ENCODE data around the gene ACIN1. TPM values are rescaled to one million over a fixed set of nuclear protein-coding genes. Genes with fewer than 3 reads are reported as not detected.

Gene ACIN1
- 100 to 1,000 TPM in 11 of 12 donors, not detected in 1; 108 to 284 (median 129) TPM for polyA plus RNA-seq (ENCODE audit: insufficient read length in 12 of 12)
- long read RNA-seq, donor 1, transcript ACIN1-215 (3 exons, 514 nt), result major isoform, 5 of 140 reads
- long read RNA-seq, donor 1, partial matches to known transcripts, result 126 of 140 reads
- long read RNA-seq, donor 1, other reads (novel, unspliced or antisense), result 5 of 140 reads
- long read RNA-seq, donor 2, partial matches to known transcripts, result 22 of 97 reads
- long read RNA-seq, donor 2, other reads (novel, unspliced or antisense), result 69 of 97 reads
- long read RNA-seq, donor 3, partial matches to known transcripts, result 37 of 42 reads
- long read RNA-seq, donor 3, other reads (novel, unspliced or antisense), result 0 of 42 reads
- long read RNA-seq, donor 4, partial matches to known transcripts, result 30 of 33 reads
- long read RNA-seq, donor 4, other reads (novel, unspliced or antisense), result 0 of 33 reads
- long read RNA-seq, donor 5, full-length matches to known transcripts, result 6 of 258 reads
- long read RNA-seq, donor 5, partial matches to known transcripts, result 177 of 258 reads
- long read RNA-seq, donor 5, other reads (novel, unspliced or antisense), result 75 of 258 reads
- long read RNA-seq, donor 6, partial matches to known transcripts, result 23 of 25 reads
- long read RNA-seq, donor 6, other reads (novel, unspliced or antisense), result 0 of 25 reads
- long read RNA-seq, donor 7, partial matches to known transcripts, result 38 of 42 reads
- long read RNA-seq, donor 7, other reads (novel, unspliced or antisense), result 0 of 42 reads
- long read RNA-seq, donor 8, partial matches to known transcripts, result 166 of 230 reads
- long read RNA-seq, donor 8, other reads (novel, unspliced or antisense), result 60 of 230 reads
- long read RNA-seq, donor 9, partial matches to known transcripts, result 38 of 42 reads
- long read RNA-seq, donor 9, other reads (novel, unspliced or antisense), result 0 of 42 reads
- long read RNA-seq, donor 10, partial matches to known transcripts, result 41 of 51 reads
- long read RNA-seq, donor 10, other reads (novel, unspliced or antisense), result 0 of 51 reads
- long read RNA-seq, donor 11, partial matches to known transcripts, result 95 of 152 reads
- long read RNA-seq, donor 11, other reads (novel, unspliced or antisense), result 56 of 152 reads

DNA sequence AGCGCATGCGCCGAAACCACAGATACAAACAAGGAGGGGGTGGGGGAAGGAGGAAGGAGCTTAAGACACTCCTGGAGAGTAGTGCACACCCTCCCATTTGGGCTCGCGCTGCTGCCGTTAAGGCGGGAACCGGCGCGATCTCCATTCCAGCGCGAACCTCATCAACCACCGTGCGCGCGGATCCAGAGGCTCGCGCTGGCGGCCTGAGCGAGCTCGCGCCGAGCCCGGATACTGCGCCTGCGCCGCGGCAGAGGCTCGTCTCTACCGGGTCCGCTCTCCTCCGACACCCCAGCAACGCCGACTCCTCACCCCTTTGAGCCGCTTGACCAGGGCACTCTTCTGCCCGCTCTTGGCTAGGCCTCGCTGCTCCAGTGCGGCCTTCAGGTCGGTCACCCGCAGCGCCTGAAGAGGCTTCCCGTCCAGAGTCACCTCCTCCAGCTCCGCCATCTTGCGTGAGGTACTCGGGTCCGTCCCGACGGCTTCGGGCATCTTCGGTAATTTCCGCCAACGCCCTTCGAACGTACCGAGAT lies at the start of gene ACIN1:
ACIN1 (minus strand) TSS at position 471 of the 530 bp plus-strand sequence; CDS start at position 447, 24 bp downstream.
- DNase-seq, result peak; percentile 87

- no peak for DNase-seq
Measured at GRCh38 chr14:23143911-23144310, 49.0 kb upstream of the ACIN1 start.

DNA sequence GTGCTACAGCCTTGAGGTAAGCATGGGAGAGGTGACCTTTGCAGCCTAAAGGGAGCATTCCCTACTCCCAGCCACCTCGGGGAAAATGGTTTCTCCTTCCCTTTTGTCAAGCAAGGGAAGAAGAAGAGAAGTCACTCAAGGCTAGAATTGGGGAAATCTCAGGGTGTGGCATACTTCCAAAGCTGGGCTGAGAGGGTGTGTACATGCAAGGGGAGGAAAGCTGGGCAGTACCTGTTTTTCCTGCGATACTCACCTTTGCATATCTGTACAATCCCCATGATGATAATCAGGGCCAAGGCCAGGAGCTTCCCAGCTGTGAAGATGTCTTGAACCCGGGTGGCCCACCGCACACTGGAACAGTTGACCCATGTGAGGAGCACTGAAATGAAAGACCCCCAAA lies 47.9 kb upstream of the ACIN1 start:
- no peak for DNase-seq

- peak; percentile 46 for DNase-seq
Measured at GRCh38 chr14:23141706-23142444, 46.9 kb upstream of the ACIN1 start.

- DNase-seq, result no peak
Measured at GRCh38 chr14:23140371-23140770, 45.4 kb upstream of the ACIN1 start.

DNA sequence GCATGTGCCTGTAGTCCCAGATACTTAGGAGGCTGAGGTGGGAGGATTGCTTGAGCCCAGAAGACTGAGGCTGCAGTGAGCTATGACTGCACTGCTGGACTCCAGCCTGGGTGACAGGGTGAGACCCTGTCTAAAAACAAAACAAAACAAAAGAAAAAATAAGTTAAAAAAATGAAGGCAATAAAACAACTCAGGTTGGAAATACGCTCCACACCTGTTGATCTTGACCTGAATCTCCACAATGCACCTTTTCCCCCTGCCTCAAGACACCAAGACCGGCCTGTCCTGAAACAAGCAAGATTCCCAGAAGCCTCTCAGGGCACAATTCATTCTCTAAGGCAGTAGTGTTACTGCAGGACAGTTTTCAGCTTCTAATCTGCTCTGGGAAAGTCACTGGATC lies 44.9 kb upstream of the ACIN1 start:
- no peak for DNase-seq

GRCh38 chr14:23137813-23138535 lies 43.0 kb upstream of the ACIN1 start:
- DNase-seq, result no peak

- DNase-seq, result no peak
Measured at GRCh38 chr14:23137192-23137812, 42.4 kb upstream of the ACIN1 start.

GRCh38 chr14:23136566-23137133 lies 41.7 kb upstream of the ACIN1 start:
- DNase-seq, result no peak

DNA sequence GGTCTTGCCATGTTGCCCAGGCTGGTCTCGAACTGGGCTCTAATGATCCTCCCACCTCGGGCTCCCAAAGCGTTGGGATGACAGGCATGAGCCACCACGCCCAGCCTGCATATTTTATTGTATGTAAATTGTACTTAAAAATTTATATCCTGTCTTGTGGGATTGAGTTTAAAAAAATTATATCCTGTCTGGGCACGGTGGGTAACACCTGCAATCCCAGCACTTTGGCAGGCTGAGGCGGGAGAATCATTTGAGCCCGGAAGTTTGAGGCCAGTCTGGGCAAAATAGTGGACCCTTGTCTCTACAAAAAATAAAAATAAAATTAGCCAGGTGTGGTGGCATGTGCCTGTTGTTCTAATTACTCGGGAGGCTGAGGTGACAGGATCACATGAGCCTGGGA lies 38.0 kb upstream of the ACIN1 start:
- no peak for DNase-seq

DNA sequence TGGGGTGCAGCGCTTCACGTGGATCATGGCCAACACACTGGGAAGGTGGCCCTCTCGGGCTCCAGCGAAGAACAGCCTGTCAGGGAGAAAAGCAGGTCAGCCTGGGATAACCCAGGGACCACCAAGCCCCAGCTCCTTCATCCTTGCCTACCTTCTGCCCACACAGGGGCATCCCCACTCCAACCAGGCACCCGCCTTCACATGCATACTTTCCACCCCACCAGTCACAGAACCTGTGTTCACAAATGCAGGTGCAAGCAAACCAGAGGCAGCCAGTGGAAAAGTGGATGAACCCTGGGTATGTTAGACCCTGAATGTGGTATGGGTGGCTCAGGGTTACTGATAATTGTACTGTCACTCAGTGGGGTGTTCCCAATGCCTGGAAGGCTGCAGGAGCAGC lies 36.5 kb upstream of the ACIN1 start:
- DNase-seq, result no peak

GRCh38 chr14:23130871-23131270 lies 35.9 kb upstream of the ACIN1 start:
- no peak for DNase-seq

DNA sequence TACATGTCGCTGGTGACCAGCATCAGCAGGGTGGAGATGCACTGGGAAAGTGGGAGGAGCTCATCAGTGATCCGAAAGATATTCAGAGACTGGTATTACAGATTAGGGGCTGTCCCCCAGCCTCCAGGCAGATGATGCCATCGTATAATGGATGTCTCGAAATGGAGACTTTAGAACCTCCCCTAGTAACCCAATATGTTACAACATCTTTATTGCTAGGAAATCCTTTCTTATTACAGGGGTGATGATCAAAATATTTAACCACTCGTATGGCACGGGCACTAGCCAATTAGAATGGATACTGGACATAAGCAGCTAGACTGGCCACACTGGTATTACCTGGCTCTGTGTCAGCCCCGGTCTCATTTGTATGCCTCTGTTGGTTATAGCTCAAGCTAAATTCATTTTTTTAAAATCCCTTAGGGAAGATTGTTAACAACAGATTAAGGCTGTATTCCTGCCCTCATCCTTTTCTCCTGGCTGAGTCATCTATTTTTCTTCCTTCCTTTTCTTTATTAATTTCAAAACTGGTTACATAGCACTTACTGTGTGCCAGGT lies 34.9 kb upstream of the ACIN1 start:
- DNase-seq, result no peak

DNA sequence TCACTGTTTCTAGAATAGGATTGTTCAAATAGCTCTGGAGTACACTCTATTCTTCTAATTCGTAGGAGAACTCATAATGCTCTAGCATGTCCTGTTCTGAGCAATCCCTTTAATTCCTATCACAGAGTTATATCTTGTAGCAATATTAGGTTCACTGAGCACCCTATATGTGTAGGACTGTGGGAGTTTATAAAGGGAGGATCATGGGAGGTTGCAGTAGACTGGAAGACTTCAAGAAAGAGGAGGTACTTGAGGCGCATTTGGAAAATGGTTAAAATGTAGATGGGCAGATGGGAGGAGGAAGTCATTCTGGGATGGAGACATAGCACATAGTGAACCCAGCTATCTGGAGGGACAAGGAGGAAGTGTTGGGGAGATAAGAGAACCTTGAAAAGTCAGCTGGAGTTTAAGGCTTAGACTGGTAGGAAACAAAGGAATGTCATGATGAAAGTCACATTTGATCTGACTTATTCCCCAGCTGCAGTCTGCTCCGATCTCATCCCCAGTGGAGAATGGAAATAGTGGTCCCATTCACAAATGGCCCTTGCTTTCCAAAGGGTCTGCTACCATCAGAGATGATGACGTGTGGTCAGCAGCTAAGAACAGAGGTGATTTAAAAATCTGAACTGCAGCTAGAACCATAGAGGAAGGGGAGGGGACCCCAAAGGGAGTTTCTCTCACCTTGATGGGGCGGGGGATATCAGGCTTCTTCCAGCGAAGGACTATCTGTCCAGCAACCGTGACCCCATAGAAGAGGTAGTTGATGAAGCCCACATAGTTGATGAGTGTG lies 34.2 kb upstream of the ACIN1 start:
- DNase-seq, result no peak

DNA sequence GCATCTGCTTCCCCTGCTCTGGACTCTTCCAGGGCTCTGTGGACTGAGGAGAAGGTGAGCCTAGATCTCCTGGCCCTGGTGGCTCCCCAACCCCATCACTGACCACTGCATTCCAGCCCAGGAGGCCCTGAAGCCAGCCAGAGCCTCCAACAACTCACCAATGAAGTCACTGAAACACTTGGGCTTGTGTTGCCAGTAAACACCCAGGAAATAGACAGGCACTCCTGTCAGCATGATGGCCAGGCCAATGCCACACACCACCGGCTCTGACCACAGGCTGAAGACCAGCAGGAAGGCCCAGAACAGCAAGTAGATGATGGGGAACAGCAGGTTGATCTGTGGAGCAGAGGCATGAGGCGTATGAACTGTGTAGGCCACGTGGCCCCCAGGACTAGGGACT lies 32.9 kb upstream of the ACIN1 start:
- no peak for DNase-seq

- no peak for DNase-seq
Measured at GRCh38 chr14:23126548-23127278, 31.8 kb upstream of the ACIN1 start.

DNA sequence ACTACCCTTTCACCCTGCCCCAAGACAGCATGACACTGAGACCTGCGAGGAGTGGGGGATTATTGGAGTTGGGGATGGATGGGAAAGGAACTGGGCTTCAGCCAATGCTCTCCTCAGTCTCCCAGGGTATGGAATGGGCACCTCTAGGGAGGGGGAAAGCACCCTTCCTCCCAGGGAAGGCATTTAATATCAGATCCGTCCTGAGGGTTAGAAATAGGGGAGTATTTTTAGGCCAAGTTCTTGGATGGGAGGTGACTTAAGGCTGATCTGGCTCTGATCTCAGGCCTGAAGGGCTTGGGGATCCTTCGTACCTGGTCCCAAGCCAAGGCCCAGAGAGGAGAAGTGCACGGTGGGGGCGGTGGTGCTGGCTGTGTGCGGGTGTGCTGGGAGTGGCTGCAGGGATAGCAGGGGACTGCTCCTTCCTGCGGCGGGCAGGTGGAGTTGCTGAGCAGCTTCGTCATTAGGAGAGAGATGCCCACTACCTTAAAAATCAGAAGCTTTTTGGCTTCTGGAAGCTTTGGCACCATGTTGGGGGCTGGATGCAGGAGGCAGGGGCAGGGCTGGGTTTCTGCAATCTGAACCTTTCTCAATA lies 31.1 kb upstream of the ACIN1 start:
- no peak for DNase-seq

Measured in muscle of arm (tissue), 14 donors.